HG03103 (cell line): Measurements from ENCODE around the gene PALM3.
"Not testable (repeated sequence)": the region's sequence is repeated elsewhere in the genome, so short reads cannot be mapped to it uniquely, and the experiment has no call there.

Experiments used
- ATAC-seq: cut with Tn5 transposase; IDR thresholded peaks from one replicate; pipeline ENCODE4 v1.9.1; 2021; ENCODE audit warnings: low read depth; ENCODE audit not compliant: unreplicated experiment

PALM3 gene

DNA sequence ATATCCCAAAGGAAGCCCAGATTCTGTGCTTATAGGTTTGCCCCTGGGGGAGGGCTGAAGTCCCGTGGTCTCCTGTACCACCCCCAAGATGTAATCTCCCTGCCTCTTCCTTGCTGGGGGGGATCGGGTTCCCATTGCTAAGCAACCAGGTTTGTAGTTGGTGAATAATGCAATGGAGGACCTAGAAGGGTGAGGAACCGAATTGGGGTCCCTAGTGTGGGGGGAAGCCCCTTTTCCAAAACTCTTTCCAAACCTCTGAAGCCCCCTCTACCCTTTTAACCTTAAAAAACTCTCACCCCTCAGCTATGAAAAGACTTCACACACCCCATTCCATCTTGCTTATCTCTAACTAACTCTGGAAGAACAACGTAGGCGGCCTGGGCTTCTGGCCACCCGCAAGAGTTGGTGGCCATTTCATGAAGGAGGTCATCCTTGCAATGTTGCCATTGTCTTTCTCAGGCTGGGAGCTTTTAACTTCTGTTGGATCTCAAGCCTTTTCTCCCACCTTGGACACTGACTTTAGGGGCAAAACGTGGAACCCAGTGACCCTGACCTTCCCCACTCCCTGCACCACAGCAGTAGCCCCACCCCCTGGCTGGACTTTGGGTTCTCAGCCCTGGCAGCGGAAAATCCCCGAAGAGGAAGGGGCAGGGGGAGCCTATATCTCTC is 661 bp downstream of the PALM3 start:
- ATAC-seq = no peak

DNA sequence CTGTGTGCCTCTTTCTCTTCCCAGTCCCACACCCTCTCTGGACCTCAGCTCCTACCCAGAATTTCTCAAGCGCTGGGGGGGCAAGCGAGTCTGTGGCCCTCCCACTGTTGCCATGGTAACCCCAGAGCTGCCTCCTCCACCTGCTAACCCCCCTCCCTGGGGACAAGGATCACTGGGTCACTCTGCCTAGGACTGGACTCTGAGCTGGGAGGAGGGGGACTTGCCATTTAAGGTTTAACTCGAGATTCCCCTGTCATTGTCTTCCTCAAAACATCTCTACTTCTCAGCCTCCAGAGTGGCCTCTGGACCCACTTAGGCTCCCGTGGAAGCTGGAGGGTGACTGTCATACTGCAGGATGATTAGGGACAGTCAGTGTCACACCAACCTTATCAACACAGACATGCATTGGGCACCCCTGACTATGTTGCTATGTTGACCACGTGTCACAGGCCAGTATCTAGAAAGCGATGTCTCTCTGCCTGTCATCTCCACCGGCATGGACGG is 2.2 kb downstream of the PALM3 start:
- no peak for ATAC-seq

DNA sequence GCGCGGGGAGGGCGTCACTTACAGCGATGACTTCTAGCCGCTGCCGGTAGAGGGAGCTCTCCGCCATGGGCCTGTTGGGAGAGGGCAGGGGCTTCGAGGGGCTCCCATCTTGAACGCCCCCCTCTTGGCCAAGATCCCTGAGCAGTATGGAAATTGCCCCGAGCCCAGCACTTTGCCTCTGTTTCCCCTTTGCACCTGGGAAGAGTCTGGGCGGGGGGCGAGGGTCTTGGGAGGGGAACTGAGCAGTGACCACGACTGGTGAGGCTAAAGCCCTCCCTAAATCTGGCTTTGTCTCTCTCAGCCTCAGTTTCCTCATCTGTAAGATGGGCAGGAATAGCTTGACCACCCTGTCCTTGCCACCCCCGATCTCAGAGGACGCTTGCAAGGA is 2.8 kb downstream of the PALM3 start:
- no peak for ATAC-seq

DNA sequence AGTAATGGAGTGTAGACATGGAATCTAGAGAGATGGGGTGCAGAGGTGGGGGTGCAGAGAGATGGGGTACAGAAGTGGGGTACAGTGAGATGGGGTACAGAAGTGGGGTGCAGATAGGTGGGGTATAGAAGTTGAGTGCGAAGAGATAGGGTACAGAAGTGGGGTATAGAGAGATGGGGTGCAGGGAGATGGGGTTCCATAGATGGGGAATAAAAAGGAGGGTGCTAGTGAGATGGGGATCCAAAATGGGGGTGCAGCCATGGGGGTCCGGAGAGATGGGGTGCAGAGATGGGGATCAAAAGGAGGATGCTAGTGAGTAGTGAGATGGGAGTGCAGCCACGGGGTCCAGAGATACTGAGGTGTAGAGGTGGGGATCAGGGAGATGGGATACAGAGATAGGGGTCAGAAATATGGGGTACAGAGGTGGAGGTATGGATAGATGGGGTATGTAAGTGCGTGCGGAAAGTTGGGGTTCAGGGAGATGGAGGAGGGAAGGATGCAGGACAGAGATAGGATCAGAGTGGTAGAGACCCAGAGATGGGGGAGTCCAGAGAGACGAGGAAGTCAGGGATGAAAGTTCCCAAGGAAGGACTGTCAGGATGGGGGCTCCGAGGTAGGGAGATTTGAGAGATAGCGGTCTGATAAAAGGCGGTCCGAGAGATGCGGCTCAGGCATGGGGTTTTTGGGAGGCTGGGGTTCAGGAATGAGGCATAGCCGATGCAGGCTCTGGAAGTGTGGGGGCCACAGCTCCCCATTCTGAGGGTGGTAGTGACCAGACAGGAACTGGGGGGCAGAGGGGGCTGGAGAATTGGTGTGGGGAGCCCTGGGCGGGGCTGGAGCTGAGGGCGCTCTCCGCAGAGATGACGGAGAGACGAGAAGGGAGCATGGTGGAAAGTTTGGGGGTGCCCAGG is 3.4 kb downstream of the PALM3 start:
- ATAC-seq = no peak

DNA sequence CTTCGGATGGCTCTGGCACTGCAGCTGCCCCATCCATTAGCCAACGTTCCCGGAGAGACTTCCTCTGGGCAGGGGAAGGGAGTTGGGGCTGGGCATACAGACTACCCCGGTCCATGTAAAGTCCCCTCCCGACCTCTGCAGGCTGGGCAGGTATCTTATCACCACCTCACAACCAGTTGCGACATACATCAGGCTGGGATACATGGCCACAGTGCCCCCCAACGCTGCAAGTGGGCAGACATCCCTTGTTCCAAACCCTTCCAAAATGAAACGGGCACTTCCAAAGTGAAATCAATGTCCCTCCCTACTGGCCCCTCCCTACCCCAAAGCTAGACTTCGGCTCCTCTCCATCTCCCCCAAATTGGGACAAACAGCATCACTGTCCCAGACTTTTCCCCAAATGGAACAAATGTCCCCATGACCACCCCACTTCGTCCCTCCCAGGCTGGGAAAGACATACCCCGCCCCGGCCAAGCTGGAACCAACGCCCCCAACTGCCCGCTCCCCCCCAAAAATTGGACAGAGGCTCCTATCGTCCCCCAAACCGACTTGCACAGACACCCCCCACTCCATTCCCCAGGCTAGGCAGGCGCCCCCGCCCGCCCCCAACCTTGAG is 5.0 kb downstream of the PALM3 start:
- no peak for ATAC-seq

DNA sequence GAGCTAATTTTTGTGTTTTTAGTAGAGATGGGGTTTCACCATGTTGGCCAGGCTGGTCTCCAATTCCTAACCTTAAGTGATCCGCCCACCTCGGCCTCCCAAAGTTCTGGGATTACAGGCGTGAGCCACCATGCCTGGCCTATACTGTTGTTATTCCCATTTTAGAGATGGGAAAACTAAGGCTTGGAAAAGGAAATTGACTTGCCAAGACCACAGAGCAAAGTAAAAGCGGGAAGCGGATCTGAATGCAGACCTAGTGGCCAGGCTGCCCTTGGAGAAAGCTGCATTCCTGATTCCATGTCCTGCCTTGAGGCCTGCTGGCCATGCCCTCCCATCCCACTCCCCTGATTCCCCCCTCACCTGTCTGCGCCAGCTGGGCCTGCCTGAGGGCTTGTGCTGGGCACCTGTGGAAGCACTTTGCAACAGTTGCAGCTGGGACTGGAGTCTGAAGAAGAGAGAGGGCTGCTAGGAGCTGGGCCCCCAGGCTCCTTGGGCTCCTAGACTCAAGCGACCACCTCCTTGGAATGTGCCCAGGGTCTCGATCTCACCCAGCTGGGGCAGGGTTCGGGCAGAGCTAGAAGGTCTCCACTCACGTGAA is 5.7 kb downstream of the PALM3 start:
- no peak for ATAC-seq

DNA sequence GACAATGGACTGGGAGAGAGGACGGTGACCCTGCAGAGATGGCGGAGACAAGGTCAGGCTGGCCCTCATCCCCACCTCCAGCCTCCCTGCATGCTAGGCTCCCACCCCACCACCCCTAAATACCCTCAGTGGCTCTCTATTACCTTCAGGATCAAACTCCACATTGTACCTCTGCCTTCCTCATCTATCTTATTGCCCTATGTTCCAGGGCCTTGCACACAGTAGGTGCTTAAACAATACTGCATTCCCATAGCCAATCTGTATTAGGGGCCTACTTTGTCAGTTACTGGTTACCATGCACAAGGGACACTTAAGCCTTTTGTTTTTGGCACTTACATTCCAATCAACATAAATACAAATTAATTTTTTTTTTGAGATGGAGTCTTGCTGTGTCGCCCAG is 6.5 kb downstream of the PALM3 start:
- no peak for ATAC-seq

DNA sequence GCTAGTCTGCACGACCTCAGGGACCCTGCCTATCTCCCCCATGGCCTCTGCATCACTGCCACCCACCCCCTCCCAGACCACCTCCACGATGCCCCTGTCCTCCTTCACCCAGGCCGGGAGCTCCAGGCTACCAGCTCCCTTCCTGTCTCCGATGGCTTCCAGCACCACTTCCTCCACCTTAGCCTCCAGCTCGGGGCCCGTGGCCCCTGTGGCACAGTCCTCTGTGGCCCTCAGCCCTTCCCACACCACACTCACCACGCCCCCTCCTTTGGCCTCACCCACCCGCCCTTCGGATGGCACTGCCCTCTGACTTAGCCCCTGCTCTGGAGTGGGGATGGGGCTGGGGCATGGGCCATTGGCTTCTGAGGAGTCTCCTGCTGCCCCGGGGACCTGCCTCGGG is 7.2 kb downstream of the PALM3 start:
- no peak for ATAC-seq

DNA sequence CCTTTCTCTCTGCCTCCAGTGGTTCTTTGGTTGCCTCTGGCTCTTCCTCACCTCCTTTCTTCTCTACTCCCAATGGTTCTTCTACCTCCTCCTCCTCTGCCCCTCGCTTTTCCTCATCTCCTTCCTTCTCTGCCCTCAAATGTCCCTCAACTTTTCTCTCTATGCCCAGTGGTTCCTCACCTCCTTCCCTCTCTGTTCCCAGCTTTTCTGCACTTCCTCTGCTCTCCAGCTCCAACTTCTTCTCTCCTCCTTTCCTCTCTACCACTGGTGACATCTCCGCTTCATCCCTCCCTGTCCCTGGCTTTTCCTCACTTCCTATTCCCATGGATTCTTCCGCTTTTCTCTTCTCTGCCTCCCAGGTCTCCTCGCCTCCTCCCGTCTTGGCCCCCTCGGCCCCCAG is 7.8 kb downstream of the PALM3 start:
- no peak for ATAC-seq

DNA sequence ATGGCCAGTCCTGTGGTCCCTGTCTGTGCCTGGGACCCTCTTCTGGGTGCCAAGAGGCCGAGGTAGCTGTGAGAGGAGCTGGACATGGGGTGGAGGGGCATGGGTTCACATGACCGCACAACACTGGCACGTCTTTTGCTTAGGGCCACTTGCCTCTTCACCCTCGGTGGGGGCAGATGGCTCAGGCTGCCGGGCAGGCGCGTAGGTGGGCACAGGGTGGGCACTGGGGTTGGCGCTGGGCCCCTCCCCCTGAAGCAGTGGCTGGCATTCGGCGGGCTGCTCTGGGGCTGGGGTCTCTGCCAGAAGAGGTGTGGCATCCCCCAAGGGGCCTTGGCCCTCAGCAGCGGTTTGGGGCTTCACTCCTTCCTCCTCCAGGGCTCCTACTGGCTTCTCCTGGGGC is 8.4 kb downstream of the PALM3 start:
- no peak for ATAC-seq

DNA sequence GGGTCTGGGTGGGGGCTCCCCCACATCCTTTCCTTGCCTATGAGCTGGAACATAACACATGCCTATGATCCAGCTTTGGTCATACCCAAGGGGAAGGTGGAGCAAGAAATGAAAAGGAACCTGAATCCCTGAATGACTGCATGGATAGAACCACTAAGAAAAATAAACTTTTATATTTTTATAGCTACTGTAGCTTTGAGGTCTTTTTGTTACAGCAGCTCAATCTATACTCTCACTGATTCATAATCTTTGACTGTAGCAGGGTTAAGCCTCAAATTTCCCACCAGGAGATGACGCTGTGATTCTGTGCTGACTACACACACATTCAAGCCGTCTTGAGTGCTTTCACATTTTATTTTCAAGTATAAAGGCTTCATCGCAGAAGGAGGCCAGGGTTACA is 8.8 kb downstream of the PALM3 start:
- no peak for ATAC-seq

DNA sequence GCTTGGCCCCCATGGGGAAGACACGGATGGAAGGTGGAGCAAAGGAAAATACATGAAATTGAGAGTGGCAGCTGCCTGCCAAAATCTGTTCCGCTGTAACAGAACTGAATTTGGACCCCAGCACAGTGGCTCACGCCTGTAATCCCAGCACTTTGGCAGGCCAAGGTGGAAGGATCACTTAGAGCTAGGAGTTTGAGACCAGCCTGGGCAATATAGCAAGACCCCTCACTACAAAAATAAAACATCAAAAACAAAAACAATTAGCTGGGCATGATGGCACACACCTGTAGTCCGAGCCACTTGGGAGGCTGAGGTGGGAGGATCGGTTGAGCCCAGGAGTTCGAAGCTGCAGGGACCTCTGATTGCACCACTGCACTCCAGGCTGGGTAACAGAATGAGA is 9.4 kb downstream of the PALM3 start:
- no peak for ATAC-seq

DNA sequence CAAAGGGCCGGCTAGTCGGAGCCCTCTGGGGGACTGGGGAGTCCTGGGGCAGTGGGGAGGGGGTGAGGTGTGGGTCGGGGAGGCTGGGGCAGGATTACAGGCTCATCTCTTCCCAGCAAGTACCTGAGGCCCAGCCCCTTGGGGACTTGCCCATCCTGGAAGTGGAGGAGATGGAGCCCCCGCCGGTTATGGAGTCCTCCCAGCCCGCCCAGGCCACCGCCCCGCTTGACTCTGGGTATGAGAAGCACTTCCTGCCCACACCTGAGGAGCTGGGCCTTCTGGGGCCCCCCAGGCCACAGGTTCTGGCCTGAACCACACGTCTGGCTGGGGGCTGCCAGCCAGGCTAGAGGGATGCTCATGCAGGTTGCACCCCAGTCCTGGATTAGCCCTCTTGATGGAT is 9.9 kb downstream of the PALM3 start:
- ATAC-seq = no peak

DNA sequence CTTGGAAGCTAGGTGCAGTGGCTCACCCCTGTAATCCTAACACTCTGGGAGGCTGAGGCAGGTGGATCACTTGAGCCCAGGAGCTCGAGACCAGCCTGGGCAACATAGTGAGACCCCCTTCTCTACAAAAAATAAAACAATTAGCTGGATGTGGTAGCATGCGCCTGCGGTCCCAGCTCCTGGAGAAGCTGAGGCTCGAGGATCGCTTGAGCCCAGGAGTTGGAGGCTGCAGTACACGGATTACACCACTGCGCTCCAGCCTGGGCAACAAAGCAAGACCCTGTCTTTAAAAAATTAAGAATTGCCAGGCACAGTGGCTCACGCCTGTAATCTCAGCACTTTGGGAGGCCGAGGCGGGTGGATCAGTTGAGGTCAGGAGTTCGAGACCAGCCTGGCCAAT is 10.9 kb downstream of the PALM3 start:
- ATAC-seq = not testable (repeated sequence)

DNA sequence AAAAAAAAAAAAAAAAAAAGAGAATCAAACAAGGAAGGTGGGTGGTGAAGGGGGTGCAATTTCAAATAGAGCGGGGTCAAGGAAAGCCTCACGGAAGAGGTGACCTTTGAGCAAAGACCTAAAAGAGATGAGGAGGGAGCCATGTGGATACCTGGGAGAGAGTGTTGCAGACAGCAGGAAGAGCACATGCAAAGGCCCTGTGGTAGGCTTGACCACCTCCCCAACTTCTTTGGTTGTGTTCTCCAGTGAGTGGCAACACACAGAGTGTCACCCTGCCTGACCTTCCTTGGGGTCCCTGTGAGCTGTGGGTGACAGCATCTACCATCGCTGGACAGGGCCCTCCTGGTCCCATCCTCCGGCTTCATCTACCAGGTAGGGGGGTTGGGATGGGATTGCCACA is 11.4 kb downstream of the PALM3 start:
- no peak for ATAC-seq

DNA sequence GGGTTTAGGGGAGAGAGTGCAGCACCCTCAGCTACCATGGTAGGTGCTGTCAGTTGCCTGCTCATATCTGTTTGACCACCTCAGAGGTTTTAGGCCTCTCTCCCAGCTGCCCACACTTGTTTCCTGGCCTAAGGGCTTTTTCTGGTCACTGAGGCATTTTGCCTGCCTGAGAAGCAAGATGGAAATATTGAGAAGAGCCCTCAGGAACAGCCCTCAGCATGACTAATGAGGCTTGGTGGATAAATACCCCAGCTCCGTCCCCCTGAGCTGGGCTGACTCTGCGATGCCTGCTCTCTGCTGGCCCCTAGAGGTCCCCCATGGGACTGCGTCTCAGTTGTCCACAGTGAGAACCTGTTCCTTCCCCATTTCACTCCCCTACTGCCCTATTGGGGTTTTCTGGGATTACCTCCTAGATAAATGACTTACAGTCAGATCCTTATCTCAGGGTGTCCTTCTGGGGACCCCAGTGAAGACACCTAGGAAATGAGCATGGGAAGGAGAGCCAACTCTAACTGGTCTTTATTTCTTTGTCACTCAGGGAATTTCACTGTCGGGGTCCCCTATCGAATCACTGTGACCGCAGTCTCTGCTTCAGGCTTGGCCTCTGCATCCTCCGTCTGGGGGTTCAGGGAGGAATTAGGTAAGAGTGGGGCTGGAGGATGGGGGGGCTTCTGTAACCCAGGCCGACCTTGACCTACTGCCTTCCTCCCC is 13.3 kb downstream of the PALM3 start:
- ATAC-seq = no peak

DNA sequence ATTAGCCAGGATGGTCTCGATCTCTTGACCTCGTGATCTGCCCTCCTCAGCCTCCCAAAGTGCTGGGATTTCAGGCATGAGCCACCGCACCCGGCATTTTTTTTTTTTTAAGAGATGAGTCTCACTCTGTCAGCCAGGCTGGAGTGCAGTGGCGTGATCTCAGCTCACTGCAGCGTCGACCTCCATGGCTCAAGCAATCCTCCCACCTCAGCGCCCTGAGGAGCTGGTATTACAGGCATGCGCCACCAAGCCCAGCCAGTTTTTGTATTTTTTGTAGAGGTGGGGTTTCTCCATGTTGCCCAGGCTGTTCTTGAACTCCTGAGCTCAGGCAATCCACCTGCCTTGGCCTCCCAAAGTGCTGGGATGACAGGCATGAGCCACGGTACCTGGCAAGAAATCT is 14.0 kb downstream of the PALM3 start:
- ATAC-seq = not testable (repeated sequence)

DNA sequence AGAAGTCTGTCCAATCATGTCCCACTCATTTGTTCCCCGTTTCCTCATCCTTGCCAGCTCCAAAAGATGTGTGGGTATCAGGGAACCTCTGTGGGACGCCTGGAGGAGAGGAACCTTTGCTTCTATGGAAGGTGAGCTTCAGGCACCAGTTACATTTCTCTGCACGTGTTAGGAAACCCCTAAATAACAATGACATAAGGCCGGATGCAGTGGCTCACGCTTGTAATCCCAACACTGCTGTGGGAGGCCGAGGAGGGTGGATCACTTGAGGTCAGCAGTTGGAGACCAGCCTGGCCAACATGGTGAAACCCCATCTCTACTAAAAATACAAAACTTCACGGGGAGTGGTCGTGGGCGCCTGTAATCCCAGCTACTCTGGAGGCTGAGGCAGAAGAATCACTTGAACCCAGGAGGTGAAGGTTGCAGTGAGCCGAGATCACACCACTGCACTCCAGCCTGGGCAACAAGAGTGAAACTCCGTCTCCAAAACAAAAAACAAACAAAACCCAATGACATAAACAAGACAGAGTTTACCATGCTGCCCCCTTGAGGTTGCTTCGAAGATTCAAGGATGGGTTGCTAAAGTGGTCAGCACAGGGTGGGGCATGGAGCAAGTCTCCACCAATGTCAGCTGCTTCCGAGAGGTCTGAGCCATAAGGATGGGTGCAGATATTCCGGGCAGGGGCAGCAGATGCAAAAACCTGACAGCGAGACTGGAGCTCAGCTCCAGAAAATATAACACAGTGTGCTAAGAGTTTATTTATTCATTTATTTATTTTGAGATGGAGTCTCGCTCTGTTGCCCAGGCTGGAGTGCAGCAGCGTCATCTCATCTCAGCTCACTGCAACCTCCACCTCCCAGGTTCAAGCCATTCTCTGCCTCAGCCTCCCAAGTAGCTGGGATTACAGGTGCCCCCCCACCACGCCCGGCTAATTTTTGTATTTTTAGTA is 18.9 kb downstream of the PALM3 start:
- not testable (repeated sequence) for ATAC-seq

DNA sequence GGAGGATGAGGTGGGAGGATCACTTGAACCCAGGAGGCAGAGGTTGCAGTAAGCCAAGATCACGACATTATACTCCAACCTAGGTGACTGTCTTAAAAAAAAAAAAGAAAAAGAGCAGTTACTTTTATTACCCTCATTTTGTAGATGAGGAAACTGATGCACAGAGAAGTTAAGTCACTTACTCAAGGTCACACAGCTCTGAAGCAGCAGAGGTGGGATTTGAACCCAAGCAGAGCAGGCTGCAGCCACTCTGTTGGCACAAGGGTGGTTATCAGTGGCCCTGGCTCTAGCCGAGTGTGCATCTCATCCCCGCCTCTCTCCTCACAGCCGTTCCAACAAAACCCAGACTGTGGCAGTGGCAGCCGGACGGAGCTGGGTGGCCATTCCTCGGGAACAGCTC is 22.7 kb downstream of the PALM3 start:
- no peak for ATAC-seq
